HCT116 (cell line): ENCODE data around the gene HSPA4. TPM values are rescaled to one million over a fixed set of nuclear protein-coding genes. Genes with fewer than 3 reads are reported as not detected.
"Not testable (repeated sequence)": the region's sequence is repeated elsewhere in the genome, so short reads cannot be mapped to it uniquely, and the experiment has no call there.

Experiments used
- ATAC-seq: fragments of 200-7000 bp; cut with Tn5 transposase; 2 replicates; pipeline ENCODE4 v1.9.1; 2020; ENCODE audit warnings: mild to moderate bottlenecking, moderate library complexity
- BruUV-seq: library from RNA; stranded (reverse); fragments of 400-500 nt; replicated peaks from 2 replicates; lab custom pipeline; 2021; lab: Mats Ljungman, UMichigan
- CTCF ChIA-PET: fragments of 300-600 bp; sonication (Branson Sonifier 250); formaldehyde crosslinking; loops from one replicate; lab custom pipeline; 2021; ENCODE audit warnings: antibody characterized with exemption; lab: Charles Lee
- POLR2A ChIA-PET: fragments of 300-600, 350-600 bp; sonication (Branson Sonifier 250); formaldehyde crosslinking; loops from one replicate; lab custom pipeline; 2021; ENCODE audit warnings: antibody characterized with exemption; lab: Charles Lee
- RAD21 ChIA-PET, 2 experiments: fragments of 300-600 bp; sonication (Branson Sonifier 250); formaldehyde crosslinking; loops; one replicate each; lab custom pipeline; 2023; ENCODE audit warnings: low total read pairs in 2 of 2; ENCODE audit not compliant: uncharacterized antibody in 2 of 2, unreplicated experiment in 2 of 2, low non-redundant PET in 1 of 2; lab: Charles Lee
- DNase-seq: peaks from one replicate; pipeline ENCODE4 v3.0.0-alpha.2; 2010; ENCODE audit warnings: low read depth, low spot score
- H2AFZ ChIP-seq: fragments of 200-600 bp; shearing (Covaris generic), sonication (generic); 2 replicates; pipeline ENCODE4 v1.6.1; 2017; ENCODE audit warnings: low read depth, mixed run types, mixed read lengths, antibody characterized with exemption, low read length; ENCODE audit not compliant: poor library complexity, severe bottlenecking
- H3K27ac ChIP-seq: 2 replicates; pipeline ENCODE4 v1.5.1; 2012; ENCODE audit warnings: low read depth, low read length
- H3K27me3 ChIP-seq: fragments of 200-600 bp; sonication (generic); 2 replicates; pipeline ENCODE4 v1.6.1; 2016; ENCODE audit warnings: mixed run types, low read length, mixed read lengths; ENCODE audit not compliant: insufficient read depth
- H3K36me3 ChIP-seq, 2 experiments: fragments of 200-500 bp in 1 of 2; fragments of 200-600 bp in 1 of 2; sonication (Bioruptor generic) in 1 of 2; sonication (generic) in 1 of 2; 2 replicates each; pipeline versions ENCODE4 v1.5.1 to v1.6.1; 2014 to 2016; ENCODE audit warnings: low read length in 2 of 2, inconsistent platforms in 1 of 2, mixed read lengths in 1 of 2, mixed run types in 1 of 2; ENCODE audit not compliant: insufficient read depth in 2 of 2, control insufficient read depth in 1 of 2
- H3K4me1 ChIP-seq, 2 experiments: fragments of 200-600 bp in 1 of 2; sonication (generic) in 1 of 2; 2 replicates each; pipeline versions ENCODE4 v1.5.1 to v1.6.1; 2012 to 2017; ENCODE audit warnings: low read length in 2 of 2, inconsistent platforms in 1 of 2, mild to moderate bottlenecking in 1 of 2, mixed read lengths in 1 of 2, mixed run types in 1 of 2, moderate library complexity in 1 of 2; ENCODE audit not compliant: insufficient read depth in 2 of 2, control insufficient read depth in 1 of 2
- H3K4me2 ChIP-seq: fragments of 200-600 bp; sonication (generic); 2 replicates; pipeline ENCODE4 v1.6.1; 2017; ENCODE audit warnings: mixed run types, low read length, mixed read lengths
- H3K4me3 ChIP-seq, 2 experiments: fragments of 200-600 bp in 1 of 2; sonication (generic) in 1 of 2; replicated peaks in 1 of 2; 2 replicates each; pipeline ENCODE4 v1.5.1; 2011 to 2016; ENCODE audit warnings: low read length in 2 of 2, control low read depth in 1 of 2, low read depth in 1 of 2, mild to moderate bottlenecking in 1 of 2, mixed read lengths in 1 of 2, mixed run types in 1 of 2
- H3K79me2 ChIP-seq: fragments of 200-600 bp; sonication (generic); 2 replicates; pipeline ENCODE4 v1.6.1; 2017; ENCODE audit warnings: mild to moderate bottlenecking, mixed run types, low read length, moderate library complexity, mixed read lengths; ENCODE audit not compliant: insufficient read depth
- H3K9ac ChIP-seq: fragments of 200-600 bp; sonication (generic); 2 replicates; pipeline ENCODE4 v1.6.1; 2016; ENCODE audit warnings: low read length, mixed read lengths
- H3K9me2 ChIP-seq: fragments of 200-600 bp; sonication (generic), shearing (Covaris generic); 2 replicates; pipeline ENCODE4 v1.6.1; 2017; ENCODE audit warnings: mixed run types, mild to moderate bottlenecking, moderate library complexity; ENCODE audit not compliant: insufficient read depth
- H3K9me3 ChIP-seq, 2 experiments: fragments of 200-500 bp in 1 of 2; fragments of 200-600 bp in 1 of 2; sonication (Bioruptor generic) in 1 of 2; sonication (generic) in 1 of 2; 2 replicates each; pipeline ENCODE4 v1.6.1; 2014 to 2017; ENCODE audit warnings: low read length in 2 of 2, mixed read lengths in 2 of 2, inconsistent platforms in 1 of 2, low read depth in 1 of 2, mild to moderate bottlenecking in 1 of 2, mixed run types in 1 of 2, moderate library complexity in 1 of 2; ENCODE audit not compliant: control insufficient read depth in 1 of 2, insufficient read depth in 1 of 2
- H4K20me1 ChIP-seq: fragments of 200-600 bp; sonication (generic), shearing (Covaris generic); 2 replicates; pipeline ENCODE4 v1.6.1; 2017; ENCODE audit warnings: mixed run types, mild to moderate bottlenecking, moderate library complexity; ENCODE audit not compliant: insufficient read depth
- CBX3 ChIP-seq: IDR thresholded peaks from 2 replicates; pipeline ENCODE4 v1.6.1; 2012; ENCODE audit warnings: low read depth
- CEBPB ChIP-seq: IDR thresholded peaks from 2 replicates; pipeline ENCODE4 v1.6.1; 2012; ENCODE audit warnings: low read depth
- EGR1 ChIP-seq: IDR thresholded peaks from 2 replicates; pipeline ENCODE4 v1.6.1; 2012; ENCODE audit warnings: low read depth
- EZH2phosphoT487 ChIP-seq: fragments of 200-600 bp; IDR thresholded peaks from 2 replicates; pipeline ENCODE4 v1.6.1; 2018; ENCODE audit warnings: antibody characterized with exemption, borderline replicate concordance
- FOSL1 ChIP-seq: IDR thresholded peaks from 2 replicates; pipeline ENCODE4 v1.6.1; 2012; ENCODE audit warnings: low read depth
- POLR2A ChIP-seq: IDR thresholded peaks from 2 replicates; pipeline ENCODE4 v1.7.0; 2011; ENCODE audit warnings: borderline replicate concordance; ENCODE audit not compliant: insufficient read depth, insufficient read length; ENCODE audit errors: extremely low read depth
- RAD21 ChIP-seq: IDR thresholded peaks from 2 replicates; pipeline ENCODE4 v1.6.1; 2012; ENCODE audit warnings: low read depth, mild to moderate bottlenecking
- REST ChIP-seq: IDR thresholded peaks from 2 replicates; pipeline ENCODE4 v1.6.1; 2012; ENCODE audit warnings: low read depth
- SIN3A ChIP-seq: IDR thresholded peaks from 2 replicates; pipeline ENCODE4 v1.6.1; 2012; ENCODE audit warnings: low read depth
- SRF ChIP-seq: IDR thresholded peaks from 2 replicates; pipeline ENCODE4 v1.6.1; 2012; ENCODE audit warnings: low read depth
- TCF7L2 ChIP-seq: IDR thresholded peaks from 2 replicates; pipeline ENCODE4 v1.7.0; 2011; ENCODE audit warnings: borderline replicate concordance, inconsistent platforms; ENCODE audit not compliant: insufficient read depth, insufficient read length; ENCODE audit errors: extremely low read depth
- YY1 ChIP-seq: IDR thresholded peaks from 2 replicates; pipeline ENCODE4 v1.6.1; 2011; ENCODE audit warnings: low read length, low read depth, moderate library complexity, mild to moderate bottlenecking; ENCODE audit not compliant: insufficient replicate concordance; ENCODE audit errors: extremely low read depth
- ZFX ChIP-seq: fragments of 450-650 bp; IDR thresholded peaks from 2 replicates; pipeline ENCODE4 v1.6.1; 2017
- ZNF274 ChIP-seq: fragments of 200-500 bp; sonication (Bioruptor generic); IDR thresholded peaks from 2 replicates; pipeline ENCODE4 v1.6.1; 2014; ENCODE audit warnings: mild to moderate bottlenecking, low read depth, low read length, inconsistent platforms
- intact Hi-C: fragments of 100-400 bp; cut with micrococcal nuclease; formaldehyde crosslinking; loops from 2 replicates; pipeline ENCODE4 v1.10.0; 2022
- total RNA-seq: library from RNA; stranded (reverse); gene quantifications from one replicate; pipeline ENCODE4 v1.2.1, GENCODE V29; 2021; ENCODE audit not compliant: unreplicated experiment
- TF ChIP-seq, protein P1 (sequence below): IDR thresholded peaks from 2 replicates; pipeline ENCODE4 v1.6.1; 2012
- TF ChIP-seq, protein P2 (sequence below), 3 experiments: fragments of 200-600 bp in 1 of 3; sonication (generic) in 1 of 3; IDR thresholded peaks in 2 of 3; conservative IDR thresholded peaks in 1 of 3; 2 replicates each; pipeline ENCODE4 v1.5.1; 2012 to 2017; ENCODE audit warnings: low read depth in 2 of 3, low read length in 2 of 3, antibody characterized with exemption in 1 of 3, borderline replicate concordance in 1 of 3, control low read depth in 1 of 3, mild to moderate bottlenecking in 1 of 3, mixed read lengths in 1 of 3, mixed run types in 1 of 3, moderate library complexity in 1 of 3; ENCODE audit not compliant: insufficient read depth in 1 of 3

HSPA4 gene
- total RNA-seq, 1 experiment from 2014 or later, result 212 TPM

DNA sequence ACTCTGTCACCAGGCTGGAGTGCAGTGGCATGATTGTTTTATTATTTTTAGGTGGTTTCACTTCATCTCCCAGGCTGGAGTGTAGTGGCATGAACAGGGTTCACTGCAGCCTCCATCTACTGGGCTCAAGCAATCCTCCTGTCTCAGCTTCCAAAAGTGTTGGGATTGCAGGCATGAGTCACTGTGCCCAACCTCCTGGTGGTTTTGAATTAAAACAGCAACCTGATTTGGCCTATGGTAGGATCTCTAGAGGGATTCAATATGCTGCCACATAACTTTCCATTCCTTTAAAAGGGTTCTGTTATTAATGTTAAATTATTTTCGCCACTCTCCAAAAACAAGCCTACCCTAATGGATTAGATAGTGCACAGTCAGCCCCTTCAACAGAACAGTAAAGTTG, 9.9 kb upstream of the HSPA4 start:
- no peaks in the 10 kb centered on the region for H3K9me3 ChIP-seq
- H2AFZ ChIP-seq, result peak overlapping the region; percentile 52
- TF ChIP-seq EZH2phosphoT487 (no peak), FOSL1 (no peak), REST (no peak), CBX3 (no peak), ZFX (no peak), SIN3A (no peak), SRF (no peak), YY1 (no peak), EGR1 (no peak), CEBPB (no peak), POLR2A (no peak), TCF7L2 (no peak), RAD21 (no peak), ZNF274 (no peak)
- TF ChIP-seq, protein P1, sequence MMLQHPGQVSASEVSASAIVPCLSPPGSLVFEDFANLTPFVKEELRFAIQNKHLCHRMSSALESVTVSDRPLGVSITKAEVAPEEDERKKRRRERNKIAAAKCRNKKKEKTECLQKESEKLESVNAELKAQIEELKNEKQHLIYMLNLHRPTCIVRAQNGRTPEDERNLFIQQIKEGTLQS, result no peak
- TF ChIP-seq, protein P2, sequence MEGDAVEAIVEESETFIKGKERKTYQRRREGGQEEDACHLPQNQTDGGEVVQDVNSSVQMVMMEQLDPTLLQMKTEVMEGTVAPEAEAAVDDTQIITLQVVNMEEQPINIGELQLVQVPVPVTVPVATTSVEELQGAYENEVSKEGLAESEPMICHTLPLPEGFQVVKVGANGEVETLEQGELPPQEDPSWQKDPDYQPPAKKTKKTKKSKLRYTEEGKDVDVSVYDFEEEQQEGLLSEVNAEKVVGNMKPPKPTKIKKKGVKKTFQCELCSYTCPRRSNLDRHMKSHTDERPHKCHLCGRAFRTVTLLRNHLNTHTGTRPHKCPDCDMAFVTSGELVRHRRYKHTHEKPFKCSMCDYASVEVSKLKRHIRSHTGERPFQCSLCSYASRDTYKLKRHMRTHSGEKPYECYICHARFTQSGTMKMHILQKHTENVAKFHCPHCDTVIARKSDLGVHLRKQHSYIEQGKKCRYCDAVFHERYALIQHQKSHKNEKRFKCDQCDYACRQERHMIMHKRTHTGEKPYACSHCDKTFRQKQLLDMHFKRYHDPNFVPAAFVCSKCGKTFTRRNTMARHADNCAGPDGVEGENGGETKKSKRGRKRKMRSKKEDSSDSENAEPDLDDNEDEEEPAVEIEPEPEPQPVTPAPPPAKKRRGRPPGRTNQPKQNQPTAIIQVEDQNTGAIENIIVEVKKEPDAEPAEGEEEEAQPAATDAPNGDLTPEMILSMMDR (IDR thresholded peaks at IDR 0.05 in 2 of 3, conservative IDR thresholded peaks at IDR 0.05 in 1 of 3; ENCODE audit: borderline replicate concordance in 1 of 3, insufficient read depth in 1 of 3, low read depth in 2 of 3, low read length in 2 of 3), result no peak
- H3K27me3 ChIP-seq, result no peaks in the 10 kb centered on the region
- POLR2A ChIA-PET, result interaction anchor here (1.3 kb wide), 1 partner anchor 10 kb away, joined by 3 read pairs; the partner anchor contains the start of gene HSPA4
- no peaks in the 10 kb centered on the region for H3K36me3 ChIP-seq
- no peaks in the 10 kb centered on the region for H4K20me1 ChIP-seq
- RAD21 ChIA-PET, result no interaction called here
- ATAC-seq (peak; percentile 71), DNase-seq (no peak)
- BruUV-seq, result no TSS peak
- H3K4me2 ChIP-seq, result peak overlapping the region; percentile 16; the same call in 1 of the 2 replicates
- CTCF ChIA-PET, result no interaction called here
- no peak overlapping the region for H3K9ac ChIP-seq
- no peaks in the 10 kb centered on the region for H3K79me2 ChIP-seq
- no peak overlapping the region for H3K27ac ChIP-seq
- no peaks in the 10 kb centered on the region for H3K9me2 ChIP-seq
- intact Hi-C loops, result no loop called here
- peaks cover 15 to 22% of the 10 kb centered on the region in 2 experiments for H3K4me1 ChIP-seq
- H3K4me3 ChIP-seq, result no peak overlapping the region

DNA sequence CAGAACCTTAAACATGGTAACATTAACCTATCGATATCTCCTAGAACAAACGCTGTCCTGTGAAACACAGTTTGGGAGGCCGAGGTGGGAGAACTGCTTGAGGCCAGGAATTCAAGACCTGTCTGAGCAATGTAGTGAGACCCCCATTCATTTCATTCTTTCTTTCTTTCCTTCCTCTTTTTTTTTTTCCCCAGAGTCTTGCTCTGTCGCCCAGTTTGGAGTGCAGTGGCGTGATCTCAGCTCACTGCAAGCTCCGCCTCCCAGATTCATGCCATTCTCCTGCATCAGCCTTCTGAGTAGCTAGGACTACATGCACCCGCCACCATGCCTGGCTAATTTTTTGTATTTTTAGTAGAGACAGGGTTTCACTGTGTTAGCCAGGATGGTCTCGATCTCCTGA, 5.3 kb upstream of the HSPA4 start:
- POLR2A ChIA-PET, H3K9me3 ChIP-seq, H3K4me3 ChIP-seq, H4K20me1 ChIP-seq, H3K27me3 ChIP-seq, H3K9ac ChIP-seq, H3K9me2 ChIP-seq, H2AFZ ChIP-seq, CTCF ChIA-PET, intact Hi-C loops, H3K36me3 ChIP-seq, H3K4me2 ChIP-seq, ATAC-seq, BruUV-seq, H3K27ac ChIP-seq, DNase-seq, RAD21 ChIA-PET: not testable (repeated sequence)
- Histone ChIP-seq H3K4me1 (peaks cover 21 to 29% of the 10 kb centered on the region in 2 experiments), H3K79me2 (peaks cover 14% of the 10 kb centered on the region)
